ENCODE data around the gene HMCN1. TPM values are rescaled to one million over a fixed set of nuclear protein-coding genes. Genes with fewer than 3 reads are reported as not detected.

The HMCN1 gene
- total RNA-seq, 2 donors from 2014 or later: 1.3 to 3.7 TPM

DNA sequence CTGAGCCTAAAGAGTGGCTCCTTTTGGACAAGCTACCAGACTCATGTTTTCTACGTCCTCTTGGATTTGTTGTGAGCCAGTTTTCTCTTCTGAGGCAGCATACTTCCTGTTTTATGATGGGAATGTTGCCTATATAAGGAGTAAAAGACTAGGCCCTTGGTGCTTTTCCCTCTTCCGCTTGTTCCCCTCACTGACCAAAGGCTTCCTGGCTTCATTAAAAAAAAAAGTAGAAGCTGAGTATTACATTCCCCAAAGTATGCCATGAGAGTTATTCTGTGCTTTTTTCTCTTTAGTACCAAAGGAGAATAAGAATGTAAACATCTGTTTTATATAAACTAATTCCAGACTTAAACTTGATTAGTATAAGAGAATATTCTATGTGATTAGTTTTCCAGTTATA lies 6.5 kb upstream of the HMCN1 start:
- Histone ChIP-seq H3K27ac (no peak overlapping the region), H3K4me3 (no peak overlapping the region), H3K4me1 (no peaks in the 10 kb centered on the region), H3K9me3 (no peaks in the 10 kb centered on the region), H3K9ac (ENCODE audit: low read depth in 2 of 2, low read length in 2 of 2) (no peak overlapping the region), H3K27me3 (no peaks in the 10 kb centered on the region), H3K36me3 (no peaks in the 10 kb centered on the region)
- TF ChIP-seq, protein P1, sequence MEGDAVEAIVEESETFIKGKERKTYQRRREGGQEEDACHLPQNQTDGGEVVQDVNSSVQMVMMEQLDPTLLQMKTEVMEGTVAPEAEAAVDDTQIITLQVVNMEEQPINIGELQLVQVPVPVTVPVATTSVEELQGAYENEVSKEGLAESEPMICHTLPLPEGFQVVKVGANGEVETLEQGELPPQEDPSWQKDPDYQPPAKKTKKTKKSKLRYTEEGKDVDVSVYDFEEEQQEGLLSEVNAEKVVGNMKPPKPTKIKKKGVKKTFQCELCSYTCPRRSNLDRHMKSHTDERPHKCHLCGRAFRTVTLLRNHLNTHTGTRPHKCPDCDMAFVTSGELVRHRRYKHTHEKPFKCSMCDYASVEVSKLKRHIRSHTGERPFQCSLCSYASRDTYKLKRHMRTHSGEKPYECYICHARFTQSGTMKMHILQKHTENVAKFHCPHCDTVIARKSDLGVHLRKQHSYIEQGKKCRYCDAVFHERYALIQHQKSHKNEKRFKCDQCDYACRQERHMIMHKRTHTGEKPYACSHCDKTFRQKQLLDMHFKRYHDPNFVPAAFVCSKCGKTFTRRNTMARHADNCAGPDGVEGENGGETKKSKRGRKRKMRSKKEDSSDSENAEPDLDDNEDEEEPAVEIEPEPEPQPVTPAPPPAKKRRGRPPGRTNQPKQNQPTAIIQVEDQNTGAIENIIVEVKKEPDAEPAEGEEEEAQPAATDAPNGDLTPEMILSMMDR (IDR thresholded peaks at IDR 0.05): no peak
- intact Hi-C loops (cut with DNase I): loop anchor here (10.0 kb wide), 1 partner anchor 487 kb away; no protein-coding TSS in a partner anchor
- no peak for DNase-seq

DNA sequence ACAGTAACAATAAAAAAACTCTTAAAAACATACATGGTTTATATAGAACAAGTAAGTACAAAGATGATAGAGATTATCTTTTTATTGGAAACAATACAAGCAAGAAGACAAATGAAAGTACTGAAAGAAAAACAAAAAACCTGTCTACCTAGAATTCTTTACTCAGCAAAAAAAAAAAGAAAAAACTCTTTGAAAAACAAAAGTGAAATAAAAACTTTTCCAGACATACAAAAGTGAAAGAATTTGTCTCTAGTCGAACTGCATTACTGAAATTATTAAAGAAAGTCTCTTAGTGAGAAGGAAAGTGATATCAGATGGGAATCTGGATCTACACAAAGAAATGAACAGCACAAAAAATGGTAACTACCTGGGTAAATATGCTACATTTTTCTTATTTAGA lies 2.7 kb upstream of the HMCN1 start:
- TF ChIP-seq, protein P1 (IDR thresholded peaks at IDR 0.05): no peak
- intact Hi-C loops (cut with DNase I): no loop called here
- H3K9me3 ChIP-seq: no peaks in the 10 kb centered on the region
- no peaks in the 10 kb centered on the region for H3K36me3 ChIP-seq
- DNase-seq: no peak
- peaks cover 14% of the 10 kb centered on the region for H3K27me3 ChIP-seq
- H3K27ac ChIP-seq: no peak overlapping the region
- H3K4me3 ChIP-seq: no peak overlapping the region
- H3K9ac ChIP-seq (ENCODE audit: low read depth in 2 of 2, low read length in 2 of 2): no peak overlapping the region
- no peaks in the 10 kb centered on the region for H3K4me1 ChIP-seq

DNA sequence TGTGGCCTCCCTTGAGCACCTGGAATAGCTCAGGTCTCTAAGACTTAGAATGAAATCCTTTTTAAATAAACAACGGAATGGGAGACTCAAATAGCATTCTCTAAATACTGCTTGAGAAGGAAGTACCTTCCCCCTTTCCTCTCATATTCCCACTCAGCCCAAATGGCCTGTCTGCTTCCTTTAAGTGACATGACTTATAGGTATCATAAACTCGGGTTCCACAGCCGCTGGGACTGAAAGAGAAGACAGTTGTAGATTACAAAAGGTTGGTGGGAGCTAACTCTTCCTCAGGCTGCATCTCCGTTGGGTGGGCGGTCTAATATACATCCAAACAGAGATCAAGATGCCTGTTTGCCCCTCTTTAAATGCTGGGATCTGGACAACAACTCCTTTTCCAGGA lies 1.2 kb upstream of the HMCN1 start:
- intact Hi-C loops (cut with DNase I): no loop called here
- Histone ChIP-seq H3K36me3 (no peaks in the 10 kb centered on the region), H3K27me3 (peaks cover 14% of the 10 kb centered on the region), H3K9me3 (no peaks in the 10 kb centered on the region), H3K4me1 (no peaks in the 10 kb centered on the region), H3K9ac (ENCODE audit: low read depth in 2 of 2, low read length in 2 of 2) (no peak overlapping the region), H3K27ac (no peak overlapping the region), H3K4me3 (no peak overlapping the region)
- TF ChIP-seq, protein P1 (IDR thresholded peaks at IDR 0.05): no peak
- DNase-seq: no peak

DNA sequence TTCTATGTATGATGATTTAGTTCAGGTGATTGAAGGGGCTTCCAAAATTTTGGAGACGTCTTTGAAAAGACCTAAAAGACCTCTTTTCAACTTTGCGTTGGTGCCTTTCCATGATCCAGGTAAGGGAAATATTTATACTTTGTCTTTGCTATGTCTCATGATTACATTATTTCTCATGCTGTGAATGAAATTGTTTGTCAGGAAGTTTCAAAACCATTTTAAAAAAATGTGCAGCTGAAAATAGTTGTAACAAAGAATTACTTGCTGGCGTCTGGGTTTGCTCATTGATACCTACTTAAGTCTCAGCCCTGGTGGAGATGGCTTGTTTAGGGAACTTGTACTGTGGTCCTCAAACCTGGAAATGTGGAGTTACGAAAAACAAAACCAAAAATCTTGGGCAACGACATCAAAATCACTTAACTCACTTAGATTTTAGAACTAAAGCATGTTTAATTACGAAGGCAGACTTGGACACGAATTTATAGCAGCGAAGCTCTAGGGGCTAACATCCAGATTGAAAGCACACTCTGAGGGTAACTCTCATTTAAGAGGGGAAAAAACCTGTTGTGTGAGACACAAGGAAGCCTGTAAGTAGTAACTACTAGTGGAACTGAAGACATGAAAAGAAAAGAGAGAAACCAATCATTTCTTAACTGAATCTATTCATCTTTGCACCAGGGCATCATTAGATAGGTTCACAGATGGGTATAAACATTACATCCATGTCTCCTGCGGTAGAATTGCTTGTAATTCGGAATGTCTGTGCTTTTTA lies 924 bp downstream of the HMCN1 start:
- Histone ChIP-seq H3K4me1 (no peaks in the 10 kb centered on the region), H3K9me3 (no peaks in the 10 kb centered on the region), H3K36me3 (no peaks in the 10 kb centered on the region), H3K27me3 (peaks cover 14% of the 10 kb centered on the region), H3K27ac (no peak overlapping the region), H3K9ac (ENCODE audit: low read depth in 2 of 2, low read length in 2 of 2) (peak overlapping the region in 1 of 2 donors; percentile 9), H3K4me3 (no peak overlapping the region)
- TF ChIP-seq, protein P1 (IDR thresholded peaks at IDR 0.05): no peak
- no peak for DNase-seq
- intact Hi-C loops (cut with DNase I): no loop called here

DNA sequence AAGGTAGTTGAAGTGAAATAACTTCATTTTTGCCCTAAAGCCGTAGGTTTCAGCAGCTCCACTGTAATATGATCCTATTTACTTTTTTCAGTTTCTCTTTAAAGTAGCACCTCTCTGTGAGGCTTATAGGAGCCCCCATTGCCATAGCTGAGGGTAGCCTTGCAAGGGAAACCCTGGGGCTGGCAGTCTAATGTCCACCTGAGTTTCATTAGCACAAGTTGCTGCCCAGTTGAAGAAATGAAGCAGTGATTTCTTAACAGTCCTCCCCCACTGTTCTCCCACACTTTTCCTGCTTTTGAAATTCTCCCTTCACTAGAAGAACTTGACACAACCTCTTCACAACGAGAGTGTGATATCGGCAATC lies 1.5 kb downstream of the HMCN1 start:
- Histone ChIP-seq H3K9me3 (no peaks in the 10 kb centered on the region), H3K4me1 (no peaks in the 10 kb centered on the region), H3K27me3 (peaks cover 14% of the 10 kb centered on the region), H3K9ac (ENCODE audit: low read depth in 2 of 2, low read length in 2 of 2) (peak overlapping the region in 1 of 2 donors; percentile 9), H3K4me3 (no peak overlapping the region), H3K27ac (no peak overlapping the region), H3K36me3 (no peaks in the 10 kb centered on the region)
- no peak for DNase-seq
- intact Hi-C loops (cut with DNase I): no loop called here
- TF ChIP-seq, protein P1 (IDR thresholded peaks at IDR 0.05): no peak

Data from colonic mucosa (tissue), 4 donors.